ENCODE measurements around the gene FAM13A.

GRCh38 chr4:88828842-88829571, 228.0 kb downstream of the FAM13A start:
- TF ChIP-seq CTCF (IDR thresholded peaks at IDR 0.05), result no peak
- TF ChIP-seq EZH2 (IDR thresholded peaks at IDR 0.05; ENCODE audit: borderline replicate concordance, insufficient read depth, low read depth, low read length, poor library complexity, severe bottlenecking), result no peak
